Stomach (tissue), 4 donors: ENCODE data around the gene MZB1.

Source experiments
- POLR2A ChIP-seq, 4 donors: fragments of 450-650 bp; IDR thresholded peaks; one replicate each; pipeline ENCODE4 v1.6.1; 2016; ENCODE audit warnings: antibody characterized with exemption in 4 of 4, control low read depth in 2 of 4, mild to moderate bottlenecking in 1 of 4, moderate library complexity in 1 of 4
- POLR2AphosphoS5 ChIP-seq, 3 donors: sonication (generic); formaldehyde crosslinking; IDR thresholded peaks; one replicate each; pipeline ENCODE4 v1.6.1; 2016; ENCODE audit warnings: antibody characterized with exemption in 3 of 3
- TF ChIP-seq, protein P1 (sequence below), 7 experiments: fragments of 450-650 bp in 4 of 7; fragments of 200-600 bp in 3 of 7; sonication (generic) in 3 of 7; IDR thresholded peaks; one replicate each; pipeline ENCODE4 v1.5.1; 2016 to 2019; ENCODE audit warnings: antibody characterized with exemption in 7 of 7, control low read depth in 2 of 7, mild to moderate bottlenecking in 1 of 7

DNA sequence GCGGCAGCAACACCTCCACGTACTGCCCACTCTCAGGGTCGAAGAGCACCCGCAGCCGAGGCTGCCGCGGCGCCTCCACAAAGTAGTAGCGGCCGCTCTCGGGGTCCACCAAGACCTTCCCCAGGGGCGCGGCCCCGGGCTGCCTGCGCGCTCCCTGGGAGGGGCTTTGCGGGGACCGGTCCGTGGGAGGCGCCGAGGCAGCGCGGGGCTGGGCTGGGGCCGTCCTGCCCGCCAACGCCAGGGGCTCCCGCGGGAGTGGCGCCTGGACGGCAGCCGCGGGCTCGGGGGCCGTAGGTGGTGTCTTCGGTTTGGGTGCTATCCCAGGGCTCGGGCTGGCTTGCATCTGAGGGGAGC, 2.6 kb upstream of the MZB1 start:
- TF ChIP-seq, protein P1, sequence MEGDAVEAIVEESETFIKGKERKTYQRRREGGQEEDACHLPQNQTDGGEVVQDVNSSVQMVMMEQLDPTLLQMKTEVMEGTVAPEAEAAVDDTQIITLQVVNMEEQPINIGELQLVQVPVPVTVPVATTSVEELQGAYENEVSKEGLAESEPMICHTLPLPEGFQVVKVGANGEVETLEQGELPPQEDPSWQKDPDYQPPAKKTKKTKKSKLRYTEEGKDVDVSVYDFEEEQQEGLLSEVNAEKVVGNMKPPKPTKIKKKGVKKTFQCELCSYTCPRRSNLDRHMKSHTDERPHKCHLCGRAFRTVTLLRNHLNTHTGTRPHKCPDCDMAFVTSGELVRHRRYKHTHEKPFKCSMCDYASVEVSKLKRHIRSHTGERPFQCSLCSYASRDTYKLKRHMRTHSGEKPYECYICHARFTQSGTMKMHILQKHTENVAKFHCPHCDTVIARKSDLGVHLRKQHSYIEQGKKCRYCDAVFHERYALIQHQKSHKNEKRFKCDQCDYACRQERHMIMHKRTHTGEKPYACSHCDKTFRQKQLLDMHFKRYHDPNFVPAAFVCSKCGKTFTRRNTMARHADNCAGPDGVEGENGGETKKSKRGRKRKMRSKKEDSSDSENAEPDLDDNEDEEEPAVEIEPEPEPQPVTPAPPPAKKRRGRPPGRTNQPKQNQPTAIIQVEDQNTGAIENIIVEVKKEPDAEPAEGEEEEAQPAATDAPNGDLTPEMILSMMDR (IDR thresholded peaks at IDR 0.05) = no peak
- no peak for TF ChIP-seq POLR2AphosphoS5 (IDR thresholded peaks at IDR 0.05)
- no peak for TF ChIP-seq POLR2A (IDR thresholded peaks at IDR 0.05)
